Gastrocnemius medialis (tissue), 4 donors: Measurements from ENCODE around the gene GM2A. TPM values are rescaled to one million over a fixed set of nuclear protein-coding genes. Genes with fewer than 3 reads are reported as not detected.

Source experiments
- ATAC-seq, 2 donors: fragments of 150-250 bp; one replicate each; pipeline ENCODE4 v1.9.1; 2016
- DNase-seq, 2 donors: peaks; one replicate each; pipeline ENCODE4 v3.0.0-alpha.2; 2019
- H3K27ac ChIP-seq, 4 donors: fragments of 200-600 bp; sonication (generic); 1 replicate in 1 of 4; 2 replicates in 3 of 4; pipeline ENCODE4 v1.5.1; 2016 to 2018; ENCODE audit warnings: mild to moderate bottlenecking in 2 of 4, moderate library complexity in 1 of 4
- H3K27me3 ChIP-seq, 3 donors: fragments of 200-600 bp; sonication (generic) in 2 of 3; 1 replicate in 1 of 3; 2 replicates in 2 of 3; pipeline versions ENCODE4 v1.5.1 to v1.6.0; 2016 to 2019; ENCODE audit warnings: mild to moderate bottlenecking in 1 of 3, moderate library complexity in 1 of 3
- H3K36me3 ChIP-seq, 2 donors: fragments of 200-600 bp; sonication (generic) in 1 of 2; one replicate each; pipeline ENCODE4 v1.5.1; 2017 to 2018
- H3K4me1 ChIP-seq, 2 donors: fragments of 200-600 bp; sonication (generic) in 1 of 2; one replicate each; pipeline ENCODE4 v1.5.1; 2016 to 2017; ENCODE audit warnings: mild to moderate bottlenecking in 2 of 2
- H3K4me3 ChIP-seq, 4 donors: fragments of 200-600 bp; sonication (generic) in 3 of 4; 1 replicate in 1 of 4; 2 replicates in 3 of 4; pipeline ENCODE4 v1.5.1; 2016 to 2019; ENCODE audit warnings: mild to moderate bottlenecking in 2 of 4
- H3K9me3 ChIP-seq, 3 donors: fragments of 200-600 bp; sonication (generic) in 2 of 3; 1 replicate in 1 of 3; 2 replicates in 2 of 3; pipeline ENCODE4 v1.5.1; 2016 to 2019
- POLR2A ChIP-seq, 2 donors: fragments of 450-650 bp; IDR thresholded peaks; one replicate each; pipeline ENCODE4 v1.6.1; 2017; ENCODE audit warnings: antibody characterized with exemption in 2 of 2, mild to moderate bottlenecking in 2 of 2, moderate library complexity in 2 of 2
- in situ Hi-C, 4 donors: fragments of 200-750 bp; cut with MboI; loops; one replicate each; pipeline versions ENCODE4 v1.15.0 to v1.8.0; 2017; ENCODE audit warnings: low sequenced_read_pairs in 4 of 4
- intact Hi-C: fragments of 100-400 bp; cut with DNase I; formaldehyde crosslinking; loops from one replicate; pipeline ENCODE4 v1.15.1; 2023; ENCODE audit warnings: low total_unique reads
- total RNA-seq, 4 donors: library from RNA; depleted of rRNA; stranded (reverse); fragments of >200 nt; gene quantifications; one replicate each; pipeline versions ENCODE4 v1.1.0 to v1.2.3, GENCODE V29; 2016
- TF ChIP-seq, protein P1 (sequence below), 5 experiments: fragments of 450-650 bp in 3 of 5; fragments of 200-600 bp in 2 of 5; sonication (generic) in 2 of 5; IDR thresholded peaks in 4 of 5; conservative IDR thresholded peaks in 1 of 5; 1 replicate in 4 of 5; 2 replicates in 1 of 5; pipeline ENCODE4 v1.5.1; 2016 to 2019; ENCODE audit warnings: antibody characterized with exemption in 5 of 5, mild to moderate bottlenecking in 3 of 5, moderate library complexity in 3 of 5

GM2A gene
- total RNA-seq, 4 donors from 2014 or later = 5.0 to 7.2 (median 5.7) TPM

DNA sequence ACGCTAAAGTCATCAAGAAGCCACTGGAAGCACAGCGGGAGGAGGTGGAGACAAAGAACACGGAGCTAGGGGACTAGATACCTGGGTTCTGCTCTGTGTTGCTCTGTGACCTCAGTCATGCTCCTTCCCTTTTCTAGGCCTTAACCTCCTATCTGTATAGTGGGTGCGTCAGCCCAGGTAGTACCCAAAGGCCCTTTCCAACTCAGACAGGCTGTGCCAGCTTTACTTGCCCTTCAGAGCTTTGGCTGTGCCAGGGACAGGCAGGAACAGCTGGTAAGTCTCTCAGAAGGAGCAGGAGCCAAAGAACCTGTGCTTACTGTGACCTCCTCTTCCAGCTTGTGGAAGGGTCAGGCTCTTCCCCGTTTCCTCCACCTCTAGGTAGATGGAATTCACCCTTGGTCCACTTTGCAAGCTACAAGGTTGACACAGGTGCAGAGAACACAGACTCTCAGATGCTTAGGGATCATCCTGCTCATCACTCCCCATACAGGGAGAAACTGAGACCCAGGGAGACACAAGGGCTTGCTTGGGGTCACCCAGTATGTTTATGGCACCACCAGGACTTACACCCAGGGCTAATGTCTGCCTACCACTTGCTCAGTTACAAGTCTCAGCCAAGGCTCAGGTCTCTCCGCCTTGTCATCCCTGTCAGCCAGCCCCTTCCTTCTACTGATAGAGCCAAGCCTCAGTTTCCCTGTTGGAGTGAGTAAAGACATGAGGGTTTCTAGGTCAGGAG is 30.8 kb upstream of the GM2A start:
- intact Hi-C loops = loop anchor here (2.0 kb wide), 1 partner anchor 17 kb away; no protein-coding TSS in a partner anchor

DNA sequence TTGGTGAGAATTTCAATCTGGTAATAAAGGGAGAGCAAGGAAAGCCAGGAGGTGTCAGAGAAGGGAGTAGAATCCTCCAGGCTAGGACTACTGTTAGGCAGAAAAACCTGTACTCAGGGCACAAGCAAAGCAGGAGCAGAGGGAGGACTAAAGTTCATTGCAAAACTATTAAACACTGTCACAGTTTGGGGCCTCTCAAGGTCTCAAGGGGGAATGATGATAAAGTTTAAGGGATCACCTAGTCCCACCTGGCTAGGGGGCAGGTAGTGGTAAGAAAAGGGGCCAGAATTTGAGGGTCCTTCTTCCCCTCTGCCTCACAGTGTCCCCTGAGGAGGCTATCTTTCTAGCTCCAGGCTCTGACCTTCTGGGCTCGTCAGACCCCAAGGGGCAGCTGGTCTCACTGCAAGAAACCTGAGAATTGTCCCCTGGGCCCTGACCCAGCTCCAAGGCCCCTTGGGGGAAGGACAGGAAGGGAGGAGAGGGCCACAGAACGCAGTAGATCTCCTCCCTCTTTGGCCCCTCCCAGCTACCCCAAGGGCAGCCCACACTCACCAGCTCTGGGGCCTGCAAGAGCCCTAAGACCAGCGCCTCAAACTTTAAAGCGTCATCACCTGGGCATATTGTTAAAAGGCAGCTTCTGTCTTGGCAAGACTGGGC is 30.1 kb upstream of the GM2A start:
- intact Hi-C loops (loop anchor here (2.0 kb wide), 1 partner anchor 16 kb away; no protein-coding TSS in a partner anchor), in situ Hi-C loops (no loop called here)
- peaks cover 52 to 53% of the 10 kb centered on the region in 2 donors for H3K4me1 ChIP-seq
- no peaks in the 10 kb centered on the region for H3K27me3 ChIP-seq
- no peaks in the 10 kb centered on the region for H3K36me3 ChIP-seq
- H3K27ac ChIP-seq = peak overlapping the region; percentile 94 to 97 (median 95)
- peak in 1 of 2 donors; percentile 62 for DNase-seq
- peak; percentile 16 to 31 for ATAC-seq
- TF ChIP-seq POLR2A (IDR thresholded peaks at IDR 0.05) = no peak
- TF ChIP-seq, protein P1, sequence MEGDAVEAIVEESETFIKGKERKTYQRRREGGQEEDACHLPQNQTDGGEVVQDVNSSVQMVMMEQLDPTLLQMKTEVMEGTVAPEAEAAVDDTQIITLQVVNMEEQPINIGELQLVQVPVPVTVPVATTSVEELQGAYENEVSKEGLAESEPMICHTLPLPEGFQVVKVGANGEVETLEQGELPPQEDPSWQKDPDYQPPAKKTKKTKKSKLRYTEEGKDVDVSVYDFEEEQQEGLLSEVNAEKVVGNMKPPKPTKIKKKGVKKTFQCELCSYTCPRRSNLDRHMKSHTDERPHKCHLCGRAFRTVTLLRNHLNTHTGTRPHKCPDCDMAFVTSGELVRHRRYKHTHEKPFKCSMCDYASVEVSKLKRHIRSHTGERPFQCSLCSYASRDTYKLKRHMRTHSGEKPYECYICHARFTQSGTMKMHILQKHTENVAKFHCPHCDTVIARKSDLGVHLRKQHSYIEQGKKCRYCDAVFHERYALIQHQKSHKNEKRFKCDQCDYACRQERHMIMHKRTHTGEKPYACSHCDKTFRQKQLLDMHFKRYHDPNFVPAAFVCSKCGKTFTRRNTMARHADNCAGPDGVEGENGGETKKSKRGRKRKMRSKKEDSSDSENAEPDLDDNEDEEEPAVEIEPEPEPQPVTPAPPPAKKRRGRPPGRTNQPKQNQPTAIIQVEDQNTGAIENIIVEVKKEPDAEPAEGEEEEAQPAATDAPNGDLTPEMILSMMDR (IDR thresholded peaks at IDR 0.05 in 4 of 5, conservative IDR thresholded peaks at IDR 0.05 in 1 of 5) = no peak
- peak overlapping the region; percentile 81 to 92 (median 88) for H3K4me3 ChIP-seq
- no peaks in the 10 kb centered on the region for H3K9me3 ChIP-seq

More for the DNA sequence above, 30.8 kb upstream of the GM2A start:
- Histone ChIP-seq H3K4me1 (peaks cover 59% of the 10 kb centered on the region in 2 donors), H3K27ac (peak overlapping the region; percentile 94 to 97 (median 95)), H3K27me3 (no peaks in the 10 kb centered on the region), H3K36me3 (no peaks in the 10 kb centered on the region), H3K9me3 (no peaks in the 10 kb centered on the region), H3K4me3 (peak overlapping the region; percentile 81 to 92 (median 88))
- peak in 1 of 2 donors; percentile 24 for TF ChIP-seq POLR2A (IDR thresholded peaks at IDR 0.05)
- TF ChIP-seq, protein P1 (IDR thresholded peaks at IDR 0.05 in 4 of 5, conservative IDR thresholded peaks at IDR 0.05 in 1 of 5) = no peak
- ATAC-seq (peak; percentile 75 to 77), DNase-seq (peak; percentile 66 to 89)
- in situ Hi-C loops = no loop called here

DNA sequence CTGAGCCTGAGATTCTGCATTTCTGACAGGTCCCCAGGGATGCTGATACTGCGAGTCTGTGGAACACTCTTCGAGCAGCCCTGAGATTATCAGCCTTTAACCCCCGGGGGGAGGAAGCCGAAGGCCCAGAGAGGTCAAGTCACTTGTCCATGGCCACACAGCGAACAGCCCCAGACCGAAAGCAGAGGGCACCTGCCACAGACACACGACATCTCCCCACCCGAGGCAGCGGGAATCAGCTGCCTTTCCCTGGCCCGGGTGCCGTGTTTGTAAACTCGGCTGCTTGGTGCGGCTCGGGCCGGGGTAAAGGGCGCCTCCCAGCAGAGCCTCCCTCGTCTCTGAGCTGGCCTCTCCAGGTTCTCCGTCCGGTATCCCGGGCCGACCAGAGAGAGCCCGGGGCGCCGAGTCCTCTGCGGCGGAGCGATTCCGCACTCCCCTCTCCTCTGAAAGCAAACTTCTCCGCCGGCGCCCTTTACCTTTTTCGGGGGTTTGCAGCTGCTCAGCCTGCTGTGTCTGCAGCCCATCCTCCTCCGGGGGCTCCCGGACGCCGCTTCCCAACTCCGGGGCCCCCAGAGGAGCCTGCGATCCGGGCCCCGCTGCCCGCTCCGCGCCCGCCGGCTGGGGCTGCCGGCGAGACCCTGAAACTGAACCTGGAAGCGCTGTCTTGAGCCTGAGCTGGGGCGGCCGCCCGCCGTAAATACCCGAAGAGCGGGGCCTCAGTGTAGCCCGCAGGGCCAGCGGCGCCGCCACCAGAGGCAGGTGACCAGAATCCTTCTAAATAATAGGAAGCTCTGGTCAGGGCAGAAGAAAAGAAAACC is 29.3 kb upstream of the GM2A start, which contains the start of gene CCDC69:
CCDC69 (minus strand) TSS at position 646 of the 818 bp plus-strand sequence; CDS start at position 524, 122 bp downstream.
- in situ Hi-C loops = no loop called here
- no peaks in the 10 kb centered on the region for H3K9me3 ChIP-seq
- intact Hi-C loops = loop anchor here (2.0 kb wide), 1 partner anchor 15 kb away; no protein-coding TSS in a partner anchor
- DNase-seq (peak; percentile 66 to 84), ATAC-seq (peak; percentile 63 to 67)
- H3K4me3 ChIP-seq = peak within 1 kb of the TSS; percentile 81 to 92 (median 88)
- peaks cover 44 to 47% of the 10 kb centered on the region in 2 donors for H3K4me1 ChIP-seq
- peak within 1 kb of the TSS; percentile 94 to 97 (median 95) for H3K27ac ChIP-seq
- no peaks in the 10 kb centered on the region for H3K27me3 ChIP-seq
- TF ChIP-seq POLR2A (IDR thresholded peaks at IDR 0.05) = peak; percentile 95 to 99
- TF ChIP-seq, protein P1 (IDR thresholded peaks at IDR 0.05 in 4 of 5, conservative IDR thresholded peaks at IDR 0.05 in 1 of 5) = peak in 4 of 5 experiments; percentile 16 to 50 (median 38)
- H3K36me3 ChIP-seq = no peaks in the 10 kb centered on the region

DNA sequence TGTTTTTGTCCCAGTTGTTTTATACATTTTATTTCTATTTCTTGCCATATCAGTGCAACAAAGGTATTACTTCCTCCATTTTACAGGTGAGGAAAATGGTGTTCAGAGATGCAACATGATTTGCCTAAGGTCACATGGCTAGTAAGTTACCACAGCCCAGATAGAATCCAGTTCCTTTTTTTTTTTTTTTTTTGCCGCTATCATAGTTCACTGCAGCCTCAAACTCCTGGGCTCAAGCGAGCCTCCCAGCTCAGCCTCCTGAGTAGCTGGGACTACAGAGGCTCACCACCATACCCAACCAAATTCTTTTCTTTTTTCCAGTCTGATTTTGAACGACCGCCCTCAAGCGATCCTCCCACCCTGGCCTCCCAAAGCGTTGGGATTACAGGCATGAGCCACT is 28.6 kb upstream of the GM2A start:
- no peaks in the 10 kb centered on the region for H3K27me3 ChIP-seq
- DNase-seq (no peak), ATAC-seq (no peak)
- intact Hi-C loops (no loop called here), in situ Hi-C loops (no loop called here)
- TF ChIP-seq, protein P1 (IDR thresholded peaks at IDR 0.05 in 4 of 5, conservative IDR thresholded peaks at IDR 0.05 in 1 of 5) = no peak
- TF ChIP-seq POLR2A (IDR thresholded peaks at IDR 0.05) = no peak
- peak overlapping the region; percentile 94 to 97 (median 95) for H3K27ac ChIP-seq
- no peaks in the 10 kb centered on the region for H3K36me3 ChIP-seq
- peaks cover 38 to 40% of the 10 kb centered on the region in 2 donors for H3K4me1 ChIP-seq
- H3K9me3 ChIP-seq = no peaks in the 10 kb centered on the region
- peak overlapping the region; percentile 81 to 92 (median 88) for H3K4me3 ChIP-seq
